HepG2 (cell line): ENCODE data around the gene BRSK2. TPM values are rescaled to one million over a fixed set of nuclear protein-coding genes. Genes with fewer than 3 reads are reported as not detected.

ENCODE experiments used
- ATAC-seq: fragments of 200-7000 bp; cut with Tn5 transposase; 3 replicates; pipeline ENCODE4 v1.9.1; 2020; ENCODE audit warnings: mild to moderate bottlenecking, moderate library complexity
- BruUV-seq: library from RNA; stranded (reverse); fragments of 400-500 nt; replicated peaks from 2 replicates; lab custom pipeline; 2021; lab: Mats Ljungman, UMichigan
- CTCF ChIA-PET: fragments of 300-600 bp; formaldehyde crosslinking; extraction: SDS; loops from one replicate; lab custom pipeline; 2021; ENCODE audit warnings: low total read pairs, inconsistent platforms, low intra/inter-chr PET ratio; lab: Yijun Ruan, JAX
- POLR2A ChIA-PET: fragments of 350-600 bp; sonication (Branson Sonifier 250); formaldehyde crosslinking; loops from one replicate; lab custom pipeline; 2020; ENCODE audit warnings: antibody characterized with exemption, inconsistent platforms; lab: Yijun Ruan, JAX
- DNase-seq: peaks from one replicate; pipeline ENCODE4 v3.0.0-alpha.2; 2015; ENCODE audit warnings: low spot score
- FAIRE-seq: peaks from 3 replicates; lab custom pipeline; 2011; peaks lifted over from hg19 to GRCh38; lab: Jason Lieb, UNC
- H2AFZ ChIP-seq: one replicate; pipeline ENCODE4 v1.6.1; 2011; ENCODE audit warnings: low read length, inconsistent platforms
- H3K27ac ChIP-seq: fragments of 300-600 bp; 3 replicates; pipeline ENCODE4 v1.8.0; 2011; ENCODE audit warnings: mixed run types, mild to moderate bottlenecking, mixed read lengths, low read length, inconsistent platforms; ENCODE audit not compliant: insufficient read depth; ENCODE audit errors: extremely low read length
- H3K27me3 ChIP-seq, 2 experiments: fragments of 200-600 bp in 1 of 2; 2 replicates in 1 of 2; 3 replicates in 1 of 2; pipeline versions ENCODE4 v1.6.0 to v1.8.0; 2011; ENCODE audit warnings: low read length in 2 of 2, mild to moderate bottlenecking in 2 of 2, moderate library complexity in 2 of 2, inconsistent platforms in 1 of 2; ENCODE audit not compliant: insufficient read depth in 2 of 2, control insufficient read depth in 1 of 2
- H3K36me3 ChIP-seq, 2 experiments: fragments of 200-600 bp in 1 of 2; replicated peaks in 1 of 2; 2 replicates in 1 of 2; 3 replicates in 1 of 2; pipeline versions ENCODE4 v1.5.1 to v1.8.0; 2011; ENCODE audit warnings: low read length in 2 of 2, inconsistent platforms in 1 of 2; ENCODE audit not compliant: insufficient read depth in 2 of 2, control insufficient read depth in 1 of 2
- H3K4me1 ChIP-seq: 2 replicates; pipeline ENCODE4 v1.5.1; 2012; ENCODE audit warnings: low read length, inconsistent platforms; ENCODE audit not compliant: insufficient read depth
- H3K4me2 ChIP-seq: 2 replicates; pipeline ENCODE4 v1.6.0; 2011; ENCODE audit warnings: low read depth, low read length, inconsistent platforms
- H3K4me3 ChIP-seq, 3 experiments: fragments of 200-600 bp in 1 of 3; sonication (generic), shearing (Covaris generic) in 1 of 3; replicated peaks in 1 of 3; 2 replicates each; pipeline ENCODE4 v1.5.1; 2011 to 2016; ENCODE audit warnings: low read length in 3 of 3, inconsistent platforms in 2 of 3, low read depth in 2 of 3, mild to moderate bottlenecking in 2 of 3, control low read depth in 1 of 3, mixed read lengths in 1 of 3; ENCODE audit not compliant: insufficient read depth in 1 of 3
- H3K79me2 ChIP-seq: one replicate; pipeline ENCODE4 v1.6.1; 2011; ENCODE audit warnings: low read length, inconsistent platforms; ENCODE audit not compliant: insufficient read depth
- H3K9ac ChIP-seq: 2 replicates; pipeline ENCODE4 v1.6.0; 2011; ENCODE audit warnings: mild to moderate bottlenecking, low read depth, low read length, inconsistent platforms; ENCODE audit not compliant: insufficient read depth
- H3K9me3 ChIP-seq: 2 replicates; pipeline ENCODE4 v1.5.1; 2012; ENCODE audit warnings: mild to moderate bottlenecking, low read length
- H4K20me1 ChIP-seq: 2 replicates; pipeline ENCODE4 v1.6.0; 2011; ENCODE audit warnings: inconsistent platforms, mild to moderate bottlenecking, low read length, moderate library complexity; ENCODE audit not compliant: insufficient read depth
- CEBPG ChIP-seq: IDR thresholded peaks from 2 replicates; pipeline ENCODE4 v1.6.1; 2016
- MED8 ChIP-seq: sonication (generic); formaldehyde crosslinking; IDR thresholded peaks from 2 replicates; pipeline ENCODE4 v1.8.1; 2023; ENCODE audit warnings: mild to moderate bottlenecking, missing genetic modification reagents; ENCODE audit not compliant: insufficient replicate concordance
- SUZ12 ChIP-seq: fragments of 150-350 bp; IDR thresholded peaks from 2 replicates; pipeline ENCODE4 v1.6.1; 2014; ENCODE audit warnings: low read depth, low read length
- TRIM22 ChIP-seq: fragments of 450-650 bp; IDR thresholded peaks from 2 replicates; pipeline ENCODE4 v1.6.1; 2017
- ZBTB37 ChIP-seq: sonication (generic); formaldehyde crosslinking; IDR thresholded peaks from 2 replicates; pipeline ENCODE4 v1.4.0; 2020; ENCODE audit warnings: mild to moderate bottlenecking, missing genetic modification reagents
- ZNF274 ChIP-seq: sonication (generic); formaldehyde crosslinking; IDR thresholded peaks from 2 replicates; pipeline ENCODE4 v1.5.1; 2020; ENCODE audit warnings: mild to moderate bottlenecking, missing genetic modification reagents
- WGBS: methylation state at CpG from one replicate; pipeline ENCODE4 v1.1.6; 2017; ENCODE audit warnings: low lambda C conversion rate; 5-methylcytosine and 5-hydroxymethylcytosine counted together
- in situ Hi-C: cut with HindIII; loops from 2 replicates; pipeline ENCODE4 v1.10.0; 2017; ENCODE audit warnings: low pct_unique_long_range_greater_than_20kb; ENCODE audit not compliant: extremely low pct_ligation_motif_present
- intact Hi-C: fragments of 100-400 bp; cut with micrococcal nuclease; formaldehyde crosslinking; loops from one replicate; pipeline ENCODE4 v1.10.0; 2022; ENCODE audit not compliant: unreplicated experiment
- polyA plus RNA-seq, 8 experiments: library from polyadenylated mRNA; depleted of rRNA in 3 of 8; stranded (reverse) in 7 of 8; unstranded in 1 of 8; fragments of >200 nt; fragmentation: Illumina TruSeq in 4 of 8; extraction: Trizol in 4 of 8; gene quantifications; 2 replicates each; pipeline versions ENCODE4 v1.2.1 to v1.2.3, GENCODE V29; 2011 to 2016; ENCODE audit warnings: low read depth in 4 of 8, missing spikeins in 1 of 8, mixed read lengths in 1 of 8; ENCODE audit not compliant: insufficient read depth in 1 of 8
- total RNA-seq, 5 experiments: library from RNA; depleted of rRNA; stranded (reverse); fragments of >200 nt; fragmentation: Illumina TruSeq; extraction: Trizol; gene quantifications; 2 replicates each; pipeline ENCODE4 v1.2.3, GENCODE V29; 2016; ENCODE audit warnings: low read depth in 1 of 5
- TF ChIP-seq, protein P1 (sequence below): sonication (generic); formaldehyde crosslinking; IDR thresholded peaks from 2 replicates; pipeline ENCODE4 v1.4.0; 2020; ENCODE audit warnings: missing genetic modification reagents, borderline replicate concordance

Gene BRSK2
- total and polyA plus RNA-seq, 2 of the 13 experiments (the other 11 are each of a cell fraction or from before 2014, with no cell fraction given), result 0.74 to 1.1 TPM

DNA sequence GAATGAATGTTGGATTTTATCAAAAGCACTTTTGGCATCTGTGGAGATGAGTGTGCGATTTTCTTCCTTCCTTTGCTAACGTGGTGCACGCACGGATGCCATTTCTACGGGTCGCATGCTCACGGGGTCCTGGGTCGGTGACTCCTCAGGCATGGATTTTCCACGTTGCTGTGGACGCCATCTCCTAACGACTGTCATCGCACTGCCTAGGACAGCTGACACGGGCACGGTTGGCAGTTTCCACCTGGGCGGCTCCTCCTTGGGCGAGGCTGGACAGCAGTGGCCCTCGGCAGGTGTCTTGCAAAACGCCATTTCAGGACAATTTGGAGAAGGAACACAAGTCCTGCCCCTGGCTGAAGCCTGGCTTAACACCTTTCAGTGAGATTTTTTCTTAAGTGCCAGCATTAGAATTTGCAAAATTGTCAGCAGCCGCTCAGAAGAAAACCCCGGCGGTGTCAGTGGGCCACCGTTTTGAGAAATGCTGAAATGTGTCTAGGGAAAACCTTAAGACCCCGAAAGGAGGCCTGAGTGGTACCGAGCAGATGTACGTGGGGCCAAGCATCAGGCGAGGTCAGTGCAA is 45.6 kb upstream of the BRSK2 start:
- in situ Hi-C loops (no loop called here), intact Hi-C loops (no loop called here)
- H3K36me3 ChIP-seq, result no peaks in the 10 kb centered on the region
- no peaks in the 10 kb centered on the region for H4K20me1 ChIP-seq
- TF ChIP-seq ZNF274 (CRISPR knock-in tag), result no peak
- no peak for TF ChIP-seq SUZ12
- no peak for TF ChIP-seq MED8 (CRISPR knock-in tag)
- TF ChIP-seq TRIM22, result no peak
- TF ChIP-seq ZBTB37 (CRISPR knock-in tag), result no peak
- TF ChIP-seq CEBPG (CRISPR knock-in tag), result no peak
- TF ChIP-seq, protein P1, sequence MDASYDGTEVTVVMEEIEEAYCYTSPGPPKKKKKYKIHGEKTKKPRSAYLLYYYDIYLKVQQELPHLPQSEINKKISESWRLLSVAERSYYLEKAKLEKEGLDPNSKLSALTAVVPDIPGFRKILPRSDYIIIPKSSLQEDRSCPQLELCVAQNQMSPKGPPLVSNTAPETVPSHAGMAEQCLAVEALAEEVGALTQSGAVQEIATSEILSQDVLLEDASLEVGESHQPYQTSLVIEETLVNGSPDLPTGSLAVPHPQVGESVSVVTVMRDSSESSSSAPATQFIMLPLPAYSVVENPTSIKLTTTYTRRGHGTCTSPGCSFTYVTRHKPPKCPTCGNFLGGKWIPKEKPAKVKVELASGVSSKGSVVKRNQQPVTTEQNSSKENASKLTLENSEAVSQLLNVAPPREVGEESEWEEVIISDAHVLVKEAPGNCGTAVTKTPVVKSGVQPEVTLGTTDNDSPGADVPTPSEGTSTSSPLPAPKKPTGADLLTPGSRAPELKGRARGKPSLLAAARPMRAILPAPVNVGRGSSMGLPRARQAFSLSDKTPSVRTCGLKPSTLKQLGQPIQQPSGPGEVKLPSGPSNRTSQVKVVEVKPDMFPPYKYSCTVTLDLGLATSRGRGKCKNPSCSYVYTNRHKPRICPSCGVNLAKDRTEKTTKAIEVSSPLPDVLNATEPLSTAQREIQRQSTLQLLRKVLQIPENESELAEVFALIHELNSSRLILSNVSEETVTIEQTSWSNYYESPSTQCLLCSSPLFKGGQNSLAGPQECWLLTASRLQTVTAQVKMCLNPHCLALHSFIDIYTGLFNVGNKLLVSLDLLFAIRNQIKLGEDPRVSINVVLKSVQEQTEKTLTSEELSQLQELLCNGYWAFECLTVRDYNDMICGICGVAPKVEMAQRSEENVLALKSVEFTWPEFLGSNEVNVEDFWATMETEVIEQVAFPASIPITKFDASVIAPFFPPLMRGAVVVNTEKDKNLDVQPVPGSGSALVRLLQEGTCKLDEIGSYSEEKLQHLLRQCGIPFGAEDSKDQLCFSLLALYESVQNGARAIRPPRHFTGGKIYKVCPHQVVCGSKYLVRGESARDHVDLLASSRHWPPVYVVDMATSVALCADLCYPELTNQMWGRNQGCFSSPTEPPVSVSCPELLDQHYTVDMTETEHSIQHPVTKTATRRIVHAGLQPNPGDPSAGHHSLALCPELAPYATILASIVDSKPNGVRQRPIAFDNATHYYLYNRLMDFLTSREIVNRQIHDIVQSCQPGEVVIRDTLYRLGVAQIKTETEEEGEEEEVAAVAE (CRISPR knock-in tag), result no peak
- H3K27ac ChIP-seq, result no peak overlapping the region
- ChIA-PET POLR2A (no interaction called here), CTCF (no interaction called here)
- peaks cover 7 to 40% of the 10 kb centered on the region in 2 experiments for H3K27me3 ChIP-seq
- WGBS, result 58% methylated on average over 22 of the region's 26 CpGs
- ATAC-seq, result no peak
- no peaks in the 10 kb centered on the region for H3K79me2 ChIP-seq
- BruUV-seq, result no TSS peak
- no peak overlapping the region for H3K9ac ChIP-seq
- FAIRE-seq, result no peak
- H3K9me3 ChIP-seq, result no peaks in the 10 kb centered on the region
- no peak overlapping the region for H3K4me3 ChIP-seq
- DNase-seq, result no peak
- H3K4me2 ChIP-seq, result no peak overlapping the region
- H2AFZ ChIP-seq, result no peak overlapping the region
- H3K4me1 ChIP-seq, result no peaks in the 10 kb centered on the region
